CD4-positive, CD25-positive, alpha-beta regulatory T cell (primary cell): ENCODE data around the gene CPLANE2. TPM values are rescaled to one million over a fixed set of nuclear protein-coding genes. Genes with fewer than 3 reads are reported as not detected.
A peak's percentile ranks its signal among the peaks of the same experiment; 100 is the strongest.

Experiments
- ATAC-seq, 2 donors: fragments of 150-1000 bp; cut with Tn5 transposase; one replicate each; pipeline ENCODE4 v1.10.0; 2021; ENCODE audit warnings: low read depth in 2 of 2, moderate number of reproducible peaks in 2 of 2, moderate library complexity in 1 of 2
- DNase-seq, 3 donors: peaks; one replicate each; pipeline versions ENCODE4 v3.0.0 to v3.0.0-alpha.2; 2012 to 2022; ENCODE audit warnings: mixed read lengths in 1 of 3
- H3K27ac ChIP-seq: one replicate; pipeline ENCODE4 v1.7.0; 2013; ENCODE audit warnings: mild to moderate bottlenecking, low read length; ENCODE audit not compliant: insufficient read depth, poor library complexity, severe bottlenecking
- H3K27me3 ChIP-seq: one replicate; pipeline ENCODE4 v1.7.0; 2013; ENCODE audit warnings: low read length; ENCODE audit not compliant: control insufficient read depth, insufficient read depth
- H3K36me3 ChIP-seq: one replicate; pipeline ENCODE4 v1.7.0; 2013; ENCODE audit warnings: mild to moderate bottlenecking, low read length, moderate library complexity; ENCODE audit not compliant: control insufficient read depth, insufficient read depth
- H3K4me1 ChIP-seq: 2 replicates; pipeline ENCODE4 v1.7.0; 2013; ENCODE audit warnings: mild to moderate bottlenecking, low read length; ENCODE audit not compliant: insufficient read depth, control insufficient read depth, poor library complexity, severe bottlenecking
- H3K4me3 ChIP-seq: one replicate; pipeline ENCODE4 v1.7.0; 2013; ENCODE audit warnings: low read depth, mild to moderate bottlenecking, low read length, moderate library complexity
- H3K9me3 ChIP-seq, 2 experiments: 1 replicate in 1 of 2; 2 replicates in 1 of 2; pipeline ENCODE4 v1.7.0; 2013; ENCODE audit warnings: low read length in 2 of 2, mild to moderate bottlenecking in 1 of 2, moderate library complexity in 1 of 2; ENCODE audit not compliant: control insufficient read depth in 2 of 2
- H3K27ac Mint-ChIP-seq, 3 donors: one replicate each; pipeline ENCODE4 v1.8.0; 2020 to 2022; ENCODE audit warnings: mild to moderate bottlenecking in 3 of 3, mixed read lengths in 3 of 3, moderate library complexity in 2 of 3
- H3K27me3 Mint-ChIP-seq: one replicate; pipeline ENCODE4 v1.8.0; 2022; ENCODE audit warnings: mild to moderate bottlenecking, mixed read lengths
- H3K36me3 Mint-ChIP-seq: one replicate; pipeline ENCODE4 v1.8.0; 2020; ENCODE audit warnings: mixed read lengths
- H3K4me1 Mint-ChIP-seq, 4 donors: one replicate each; pipeline ENCODE4 v1.8.0; 2020 to 2022; ENCODE audit warnings: mixed read lengths in 4 of 4, mild to moderate bottlenecking in 1 of 4
- H3K4me3 Mint-ChIP-seq, 4 donors: one replicate each; pipeline ENCODE4 v1.8.0; 2020 to 2022; ENCODE audit warnings: mild to moderate bottlenecking in 4 of 4, mixed read lengths in 4 of 4, moderate library complexity in 3 of 4
- H3K9me3 Mint-ChIP-seq, 7 donors: one replicate each; pipeline ENCODE4 v1.8.0; 2020 to 2022; ENCODE audit warnings: mixed read lengths in 7 of 7, mild to moderate bottlenecking in 3 of 7, moderate library complexity in 2 of 7
- polyA plus RNA-seq, 4 donors: library from polyadenylated mRNA; unstranded; fragments of 300-500 nt; fragmentation: Illumina TruSeq; gene quantifications; one replicate each; pipeline ENCODE4 v1.2.3, GENCODE V29; 2021
- total RNA-seq: library from RNA; stranded (reverse); gene quantifications from one replicate; pipeline ENCODE4 v1.2.3, GENCODE V29; 2022

The CPLANE2 gene
- total and polyA plus RNA-seq, 5 donors from 2014 or later = 1.2 to 7.5 (median 1.5) TPM

DNA sequence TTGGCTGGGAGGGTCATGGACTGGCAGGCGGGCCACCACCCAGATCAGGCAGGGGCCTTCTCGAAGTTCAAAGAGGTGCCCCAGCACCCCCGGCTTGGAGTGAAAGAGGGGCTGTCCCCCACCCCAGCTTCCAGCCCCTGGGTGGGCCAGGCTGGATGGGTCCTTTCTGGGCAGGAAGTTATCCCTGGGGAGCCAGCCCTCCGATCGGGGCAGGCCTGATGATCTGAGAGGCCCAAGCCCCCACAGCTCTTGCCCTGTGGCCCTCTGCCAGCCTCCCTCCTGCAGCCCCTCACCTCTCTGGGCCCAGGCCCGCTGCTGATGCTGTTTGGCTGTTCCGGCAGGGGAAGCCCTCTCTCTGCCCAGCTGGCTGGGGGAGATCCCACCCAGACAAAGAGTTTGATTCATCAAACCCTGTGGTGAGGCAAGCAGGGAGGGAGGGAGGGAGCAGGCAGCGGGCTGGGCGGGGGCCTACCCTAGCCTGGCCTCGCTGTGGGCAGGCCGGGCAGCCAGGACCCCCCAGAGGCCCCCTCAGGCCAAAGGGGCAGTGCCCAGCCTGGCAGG lies 27.1 kb downstream of the CPLANE2 start:
- H3K36me3 Mint-ChIP-seq = no peaks in the 10 kb centered on the region

DNA sequence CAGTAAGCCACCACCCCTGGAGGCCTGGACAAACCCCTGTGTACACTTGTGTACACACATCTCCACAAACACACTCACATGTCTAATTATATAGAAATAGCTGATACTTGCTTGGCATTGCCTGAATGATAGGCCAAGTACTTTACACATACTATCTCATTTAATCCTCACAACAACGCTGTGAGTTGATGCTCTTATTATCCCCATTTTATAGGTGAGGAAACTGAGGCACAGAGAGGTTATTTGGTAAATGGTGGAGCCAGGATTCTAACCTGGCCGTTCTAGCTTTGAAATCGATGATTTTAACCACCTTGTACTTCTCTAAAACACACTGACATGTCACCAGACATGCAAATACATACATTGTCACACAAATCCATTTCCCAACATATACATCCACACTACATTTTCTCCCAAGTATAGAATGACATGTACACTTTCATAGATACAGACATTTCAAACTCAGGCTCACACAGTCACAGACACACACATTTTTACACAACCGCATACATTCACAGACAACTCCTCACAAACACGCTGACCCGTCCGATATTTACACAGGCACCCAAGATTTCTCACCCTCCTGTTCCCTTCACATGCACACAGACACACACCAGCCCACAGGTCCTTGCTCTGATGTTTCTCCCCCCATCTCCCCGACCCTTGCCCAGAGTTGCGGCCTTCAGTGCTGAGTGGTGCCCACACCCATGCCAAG lies 27.7 kb downstream of the CPLANE2 start:
- peaks cover 0 to 16% (median 7%) of the 10 kb centered on the region in 4 donors for H3K4me1 Mint-ChIP-seq
- ATAC-seq = no peak
- H3K36me3 ChIP-seq = peaks cover 3% of the 10 kb centered on the region
- no peak overlapping the region for H3K4me3 ChIP-seq
- DNase-seq = no peak
- H3K9me3 ChIP-seq = no peaks in the 10 kb centered on the region
- H3K36me3 Mint-ChIP-seq = no peaks in the 10 kb centered on the region
- H3K27ac Mint-ChIP-seq = peak overlapping the region in 1 of 3 donors; percentile 66
- H3K4me1 ChIP-seq = peaks cover 14% of the 10 kb centered on the region
- no peaks in the 10 kb centered on the region for H3K27me3 ChIP-seq
- H3K4me3 Mint-ChIP-seq = peak overlapping the region in 3 of 4 donors; percentile 52 to 74 (median 70)
- H3K27ac ChIP-seq = no peak overlapping the region
- H3K9me3 Mint-ChIP-seq = no peaks in the 10 kb centered on the region
- H3K27me3 Mint-ChIP-seq = peaks cover 9% of the 10 kb centered on the region

More for the DNA sequence above, 27.1 kb downstream of the CPLANE2 start:
- H3K27me3 Mint-ChIP-seq = peaks cover 9% of the 10 kb centered on the region
- no peaks in the 10 kb centered on the region for H3K9me3 Mint-ChIP-seq
- no peaks in the 10 kb centered on the region for H3K9me3 ChIP-seq
- peaks cover 14% of the 10 kb centered on the region for H3K4me1 ChIP-seq
- no peak for ATAC-seq
- H3K4me3 Mint-ChIP-seq = peak overlapping the region in 2 of 4 donors; percentile 70 to 74
- H3K4me1 Mint-ChIP-seq = peaks cover 0 to 12% (median 6%) of the 10 kb centered on the region in 4 donors
- H3K4me3 ChIP-seq = no peak overlapping the region
- no peaks in the 10 kb centered on the region for H3K27me3 ChIP-seq
- H3K36me3 ChIP-seq = no peaks in the 10 kb centered on the region
- H3K27ac ChIP-seq = no peak overlapping the region
- no peak for DNase-seq
- H3K27ac Mint-ChIP-seq = peak overlapping the region in 1 of 3 donors; percentile 66

DNA sequence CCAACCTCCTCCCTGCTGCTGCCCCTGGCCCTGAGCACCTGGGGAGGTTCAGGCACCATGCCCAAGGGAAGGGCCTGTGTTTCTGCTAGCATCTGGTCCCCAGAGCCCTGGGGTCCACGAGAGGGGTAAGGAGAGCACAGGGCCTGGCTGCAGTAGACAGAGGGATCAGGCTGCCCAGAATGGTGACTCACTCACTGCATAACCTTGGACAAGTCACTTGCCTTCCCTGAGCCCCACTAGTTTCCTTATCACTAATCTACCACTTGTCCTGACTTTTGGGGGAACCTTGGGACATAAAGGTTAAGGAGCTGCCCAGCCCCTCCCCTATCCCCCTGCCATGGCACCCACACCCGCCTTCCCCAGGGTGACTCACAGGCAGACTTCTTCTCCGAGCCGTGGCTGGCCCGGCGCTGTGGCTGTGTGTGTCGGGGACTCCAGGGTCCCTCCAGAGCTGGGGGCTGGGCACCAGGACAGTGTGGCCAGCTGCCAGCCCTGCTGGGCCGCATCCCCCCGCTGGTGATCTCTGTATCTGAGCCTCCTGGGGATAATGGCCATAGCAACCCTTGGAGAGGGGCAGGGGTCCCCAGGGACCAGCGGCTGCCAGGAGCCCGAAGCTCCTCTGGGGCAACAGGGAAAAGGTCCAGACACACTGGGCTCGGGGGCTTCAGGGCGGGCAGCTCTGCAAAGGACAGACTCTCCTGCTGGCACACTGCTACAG lies 28.6 kb downstream of the CPLANE2 start:
- Histone ChIP-seq H3K36me3 (peaks cover 5% of the 10 kb centered on the region), H3K4me1 (peaks cover 14% of the 10 kb centered on the region), H3K4me3 (no peak overlapping the region), H3K27ac (no peak overlapping the region), H3K27me3 (no peaks in the 10 kb centered on the region), H3K9me3 (no peaks in the 10 kb centered on the region)
- ATAC-seq = no peak
- no peak overlapping the region for H3K27ac Mint-ChIP-seq
- H3K4me1 Mint-ChIP-seq = peaks cover 0 to 22% (median 11%) of the 10 kb centered on the region in 4 donors
- H3K4me3 Mint-ChIP-seq = peak overlapping the region in 3 of 4 donors; percentile 39 to 70 (median 67)
- H3K27me3 Mint-ChIP-seq = peaks cover 9% of the 10 kb centered on the region
- H3K36me3 Mint-ChIP-seq = peaks cover 3% of the 10 kb centered on the region
- no peak for DNase-seq
- no peaks in the 10 kb centered on the region for H3K9me3 Mint-ChIP-seq

DNA sequence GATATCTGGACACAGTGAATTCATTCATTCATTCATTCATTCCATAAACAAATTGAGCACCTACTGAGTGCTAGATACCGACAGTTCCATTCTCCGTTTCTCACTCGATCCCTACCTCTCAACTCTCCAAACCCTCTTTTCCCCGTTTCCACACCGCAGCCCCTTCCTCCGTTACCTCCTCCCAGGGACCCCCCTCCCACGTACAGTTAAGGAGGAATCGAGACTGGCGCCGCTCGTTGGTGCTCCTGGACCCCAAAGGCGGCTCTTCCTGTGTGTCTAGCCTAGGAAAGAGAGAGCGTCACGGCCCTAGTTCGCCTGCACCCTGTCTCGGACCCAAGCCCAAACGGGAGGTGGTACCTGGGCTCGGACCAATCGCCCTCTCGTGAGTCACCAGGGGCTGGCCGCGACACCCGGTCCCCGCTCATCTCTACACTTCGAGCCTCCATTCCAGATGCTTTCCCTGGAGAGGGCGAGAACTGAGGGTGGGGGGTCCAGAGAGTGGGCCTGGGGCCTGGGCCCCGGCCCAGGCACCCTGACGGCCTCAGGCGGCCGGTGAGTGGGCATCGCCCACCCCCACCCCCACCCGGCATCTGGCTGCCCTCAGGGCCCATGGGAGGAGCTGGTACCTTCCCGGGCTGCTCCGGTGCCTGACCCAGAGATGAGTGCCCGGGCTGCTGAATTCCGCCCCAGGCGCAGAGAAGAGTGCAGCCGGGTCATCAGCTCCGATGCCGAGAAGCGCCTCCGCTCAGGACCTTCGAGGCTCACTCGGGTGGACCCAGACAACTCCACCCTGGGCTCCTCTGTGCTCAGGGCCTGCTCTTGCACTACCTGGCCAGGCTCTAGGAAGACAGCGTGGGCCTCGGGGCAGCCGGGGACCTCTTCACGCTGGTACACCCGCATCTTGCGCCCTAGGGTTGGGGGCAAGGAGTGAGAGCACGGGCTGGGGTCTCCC lies 29.4 kb downstream of the CPLANE2 start:
- Histone ChIP-seq H3K36me3 (peaks cover 5% of the 10 kb centered on the region), H3K4me3 (peak overlapping the region; percentile 75), H3K4me1 (peaks cover 14% of the 10 kb centered on the region), H3K27me3 (no peaks in the 10 kb centered on the region), H3K27ac (peak overlapping the region; percentile 94), H3K9me3 (no peaks in the 10 kb centered on the region)
- Mint-ChIP-seq H3K4me3 (peak overlapping the region; percentile 92 to 99 (median 96)), H3K36me3 (peaks cover 11% of the 10 kb centered on the region), H3K27ac (peak overlapping the region; percentile 82 to 97 (median 91)), H3K9me3 (no peaks in the 10 kb centered on the region), H3K4me1 (peaks cover 0 to 23% (median 12%) of the 10 kb centered on the region in 4 donors), H3K27me3 (peaks cover 4% of the 10 kb centered on the region)
- DNase-seq (no peak), ATAC-seq (no peak)

DNA sequence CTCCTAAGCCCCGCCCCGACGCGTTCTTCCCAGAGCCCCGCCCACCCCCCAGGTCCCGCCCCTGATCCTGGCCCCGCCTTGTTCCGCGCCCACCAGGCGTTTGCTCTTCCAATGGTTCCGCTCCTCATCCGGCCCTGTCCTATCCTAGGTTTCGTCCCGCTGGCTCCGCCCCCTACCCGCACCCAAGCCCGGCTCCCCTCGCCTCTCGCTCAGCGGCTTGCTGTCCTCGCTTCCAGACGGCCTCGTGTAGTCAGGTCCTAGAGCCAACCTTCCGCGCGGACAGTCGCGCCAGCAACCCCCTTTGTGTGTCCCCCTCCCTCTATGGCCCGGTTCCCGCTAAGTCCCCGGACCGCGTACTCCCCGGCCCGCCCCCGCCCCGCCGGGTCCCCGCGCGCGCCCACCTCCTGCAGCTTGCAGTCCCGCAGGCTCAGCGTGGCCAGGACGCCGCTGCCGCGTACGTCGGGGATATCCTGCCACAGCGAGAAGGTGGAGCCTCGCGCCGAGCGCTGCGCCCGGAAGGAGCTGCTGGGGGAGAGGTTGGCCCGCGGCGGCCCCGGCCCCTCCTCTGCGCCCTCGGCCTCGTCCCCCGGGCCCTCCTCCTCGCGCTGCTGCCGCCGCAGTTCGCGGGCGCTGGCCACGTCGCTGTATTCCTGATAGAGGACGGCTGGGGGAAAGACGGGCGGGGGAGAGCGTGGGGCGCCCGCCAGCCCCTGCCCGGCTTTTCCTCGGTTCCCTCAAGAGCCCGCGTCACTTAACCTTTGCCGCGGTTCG lies 30.3 kb downstream of the CPLANE2 start:
- H3K27me3 Mint-ChIP-seq = peaks cover 4% of the 10 kb centered on the region
- H3K36me3 ChIP-seq = peaks cover 5% of the 10 kb centered on the region
- H3K9me3 ChIP-seq = no peaks in the 10 kb centered on the region
- H3K27ac ChIP-seq = peak overlapping the region; percentile 94
- no peaks in the 10 kb centered on the region for H3K27me3 ChIP-seq
- DNase-seq (peak; percentile 89 to 97 (median 93)), ATAC-seq (peak; percentile 89 to 90)
- H3K27ac Mint-ChIP-seq = peak overlapping the region; percentile 91 to 97 (median 92)
- H3K4me3 Mint-ChIP-seq = peak overlapping the region; percentile 92 to 99 (median 96)
- H3K4me3 ChIP-seq = peak overlapping the region; percentile 75
- peaks cover 0 to 23% (median 12%) of the 10 kb centered on the region in 4 donors for H3K4me1 Mint-ChIP-seq
- H3K9me3 Mint-ChIP-seq = no peaks in the 10 kb centered on the region
- H3K36me3 Mint-ChIP-seq = peaks cover 11% of the 10 kb centered on the region
- H3K4me1 ChIP-seq = peaks cover 14% of the 10 kb centered on the region

DNA sequence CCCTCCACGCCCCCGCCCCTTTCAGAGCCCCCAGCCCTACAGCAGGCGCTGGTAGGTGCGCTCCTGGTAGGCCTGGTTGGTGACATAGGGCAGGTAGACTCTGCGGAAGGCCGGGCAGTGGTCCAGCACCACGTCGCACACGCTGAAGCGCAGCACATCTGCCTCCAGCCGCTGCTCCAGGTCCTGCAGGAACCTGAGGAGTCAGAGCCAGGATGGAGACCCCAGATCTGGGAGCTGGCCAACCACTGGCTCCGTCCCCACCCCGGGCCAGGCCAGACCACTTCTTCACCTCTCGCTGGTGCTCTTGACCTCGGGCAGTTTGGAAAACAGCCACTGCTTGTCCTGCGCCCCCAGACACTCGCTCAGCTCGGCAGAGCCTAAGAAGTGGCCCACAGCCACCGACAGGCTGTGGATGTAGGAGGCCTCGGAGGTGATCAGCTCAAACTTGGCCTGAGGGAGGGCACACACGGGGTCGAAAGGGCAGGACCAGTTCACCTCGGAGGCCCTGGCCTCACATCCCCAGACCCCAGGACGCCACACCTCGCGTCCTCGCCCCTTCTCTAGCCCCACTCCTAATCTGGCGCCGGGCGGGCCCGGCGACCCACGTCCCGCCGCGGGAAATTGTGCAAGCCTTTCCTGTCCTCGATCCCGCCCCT lies 31.0 kb downstream of the CPLANE2 start:
- ATAC-seq (peak in 1 of 2 donors; percentile 0), DNase-seq (no peak)
- Histone ChIP-seq H3K27ac (peak overlapping the region; percentile 94), H3K9me3 (no peaks in the 10 kb centered on the region), H3K4me1 (peaks cover 14% of the 10 kb centered on the region), H3K36me3 (peaks cover 9% of the 10 kb centered on the region), H3K4me3 (peak overlapping the region; percentile 53), H3K27me3 (no peaks in the 10 kb centered on the region)
- Mint-ChIP-seq H3K9me3 (no peaks in the 10 kb centered on the region), H3K4me1 (peaks cover 0 to 23% (median 12%) of the 10 kb centered on the region in 4 donors), H3K27ac (peak overlapping the region; percentile 43 to 97 (median 91)), H3K4me3 (peak overlapping the region; percentile 92 to 99 (median 96)), H3K27me3 (peaks cover 4% of the 10 kb centered on the region), H3K36me3 (peaks cover 11% of the 10 kb centered on the region)
